NCI-H524 treated with DMSO at 0.1 percent for 48 hours (cell line): ENCODE data around the gene HBZ.
"Not testable (repeated sequence)": the region's sequence is repeated elsewhere in the genome, so short reads cannot be mapped to it uniquely, and the experiment has no call there.

Experiments used
- DNase-seq: peaks from one replicate; lab custom pipeline; 2025; lab: John Stamatoyannopoulos, UW

The HBZ gene

GRCh38 chr16:152141-153128 lies at the start of gene HBZ:
Gene HBZ, plus strand, starts transcription at chr16:152644. Its CDS starts 266 bp downstream, at chr16:152910.
- no peak for DNase-seq

- no peak for DNase-seq
These were observed 48.1 kb upstream of the HBZ start for GRCh38 chr16:104355-104754.

GRCh38 chr16:104928-105327 lies 47.5 kb upstream of the HBZ start:
- DNase-seq, result no peak

GRCh38 chr16:105521-105920 lies 46.9 kb upstream of the HBZ start:
- no peak for DNase-seq

GRCh38 chr16:106623-107324 lies 45.7 kb upstream of the HBZ start:
- peak; percentile 7 for DNase-seq

GRCh38 chr16:112153-112840 lies 40.1 kb upstream of the HBZ start:
- no peak for DNase-seq

GRCh38 chr16:114327-114726 lies 38.1 kb upstream of the HBZ start:
- DNase-seq, result no peak

GRCh38 chr16:116015-116414 lies 36.4 kb upstream of the HBZ start:
- no peak for DNase-seq

- DNase-seq, result peak; percentile 3
These were observed 34.8 kb upstream of the HBZ start for GRCh38 chr16:117379-118365.

GRCh38 chr16:118857-119256 lies 33.6 kb upstream of the HBZ start:
- no peak for DNase-seq

GRCh38 chr16:119295-119694 lies 33.1 kb upstream of the HBZ start:
- no peak for DNase-seq

GRCh38 chr16:119835-120491 lies 32.5 kb upstream of the HBZ start:
- DNase-seq, result no peak

- DNase-seq, result no peak
These were observed 31.7 kb upstream of the HBZ start for GRCh38 chr16:120756-121155.

GRCh38 chr16:122361-122760 lies 30.1 kb upstream of the HBZ start:
- DNase-seq, result no peak

- DNase-seq, result not testable (repeated sequence)
These were observed 28.7 kb upstream of the HBZ start for GRCh38 chr16:123558-124350.

- no peak for DNase-seq
These were observed 27.4 kb upstream of the HBZ start for GRCh38 chr16:125011-125410.

- no peak for DNase-seq
These were observed 23.4 kb upstream of the HBZ start for GRCh38 chr16:129075-129474.

GRCh38 chr16:130533-131173 lies 21.8 kb upstream of the HBZ start:
- DNase-seq, result no peak

GRCh38 chr16:132120-132519 lies 20.3 kb upstream of the HBZ start:
- no peak for DNase-seq
